ENCODE measurements around the gene IFI27L1. TPM values are rescaled to one million over a fixed set of nuclear protein-coding genes. Genes with fewer than 3 reads are reported as not detected.

Gene IFI27L1
- total RNA-seq, 1 experiment from 2014 or later, result 27.6 TPM

GRCh38 chr14:94121485-94121884, 40.4 kb downstream of the IFI27L1 start:
- no peak for ATAC-seq
- ChIA-PET CTCF (interaction anchor here (1.2 kb wide), 1 partner anchor 15 kb away, joined by 5 read pairs; no protein-coding TSS in a partner anchor), POLR2A (no interaction called here)
- peaks cover 16% of the 10 kb centered on the region for H3K27me3 Mint-ChIP-seq (ENCODE audit: low read depth)
- no peaks in the 10 kb centered on the region for H3K4me1 Mint-ChIP-seq
- no peak for DNase-seq (ENCODE audit: low spot score)
- H3K4me3 Mint-ChIP-seq, result no peak overlapping the region
- no peak overlapping the region for H3K27ac Mint-ChIP-seq
- TF ChIP-seq SP1 (CRISPR knock-in tag; conservative IDR thresholded peaks at IDR 0.05) (no peak), AR (CRISPR knock-in tag; IDR thresholded peaks at IDR 0.05) (no peak), ZNF263 (CRISPR knock-in tag; IDR thresholded peaks at IDR 0.05; ENCODE audit: low read depth) (no peak), CREB1 (CRISPR knock-in tag; IDR thresholded peaks at IDR 0.05) (no peak), ZNF219 (CRISPR knock-in tag; IDR thresholded peaks at IDR 0.05; ENCODE audit: borderline replicate concordance) (no peak), TCF7 (CRISPR knock-in tag; IDR thresholded peaks at IDR 0.05; ENCODE audit: low read depth) (no peak), E2F1 (CRISPR knock-in tag; IDR thresholded peaks at IDR 0.05) (no peak), JUN (CRISPR knock-in tag; IDR thresholded peaks at IDR 0.05) (no peak), ZNF425 (CRISPR knock-in tag; conservative IDR thresholded peaks at IDR 0.05) (no peak), STAT6 (CRISPR knock-in tag; conservative IDR thresholded peaks at IDR 0.05; ENCODE audit: low read depth) (no peak), ETV6 (CRISPR knock-in tag; IDR thresholded peaks at IDR 0.05) (no peak), MAX (CRISPR knock-in tag; IDR thresholded peaks at IDR 0.05) (no peak), ZNF121 (CRISPR knock-in tag; IDR thresholded peaks at IDR 0.05) (no peak), ZNF317 (CRISPR knock-in tag; IDR thresholded peaks at IDR 0.05; ENCODE audit: borderline replicate concordance, low read depth) (no peak), FOXP4 (CRISPR knock-in tag; IDR thresholded peaks at IDR 0.05) (no peak), PRDM15 (CRISPR knock-in tag; IDR thresholded peaks at IDR 0.05) (no peak), GABPB1 (CRISPR knock-in tag; IDR thresholded peaks at IDR 0.05) (no peak), ATF2 (CRISPR knock-in tag; IDR thresholded peaks at IDR 0.05; ENCODE audit: borderline replicate concordance, low read depth) (no peak)
- peaks cover 14% of the 10 kb centered on the region for H3K9me3 Mint-ChIP-seq
- no peaks in the 10 kb centered on the region for H3K36me3 Mint-ChIP-seq

Measured in WTC11 (cell line).